ENCODE data around the gene STYXL1.
"Not testable (repeated sequence)": the region's sequence is repeated elsewhere in the genome, so short reads cannot be mapped to it uniquely, and the experiment has no call there.

STYXL1 gene

DNA sequence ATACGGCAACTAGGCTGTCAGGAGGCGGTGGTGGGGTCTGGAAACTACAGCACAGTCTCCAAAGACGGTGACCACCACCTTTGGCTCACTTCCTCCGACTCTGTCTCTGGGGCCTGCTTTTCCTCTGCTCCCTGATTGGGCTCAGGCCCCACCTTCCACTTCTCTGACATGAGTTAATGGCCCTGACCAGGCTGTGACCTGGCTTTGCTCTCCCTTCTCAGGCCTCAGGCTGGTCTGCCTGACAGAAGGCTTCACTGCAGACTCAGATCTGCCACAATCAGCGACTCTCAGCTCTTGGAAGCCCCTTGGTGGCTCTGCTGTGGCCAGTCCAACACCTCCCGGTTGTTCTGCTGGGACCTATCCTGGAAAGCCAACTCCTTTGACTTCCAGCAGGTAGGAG lies 7.7 kb downstream of the STYXL1 start:
- no peak for DNase-seq

GRCh38 chr7:76037310-76037709 lies 10.5 kb downstream of the STYXL1 start:
- peak in 1 of 58 donors; percentile 3 for DNase-seq

GRCh38 chr7:76031964-76032363 lies 15.8 kb downstream of the STYXL1 start:
- DNase-seq: no peak

DNA sequence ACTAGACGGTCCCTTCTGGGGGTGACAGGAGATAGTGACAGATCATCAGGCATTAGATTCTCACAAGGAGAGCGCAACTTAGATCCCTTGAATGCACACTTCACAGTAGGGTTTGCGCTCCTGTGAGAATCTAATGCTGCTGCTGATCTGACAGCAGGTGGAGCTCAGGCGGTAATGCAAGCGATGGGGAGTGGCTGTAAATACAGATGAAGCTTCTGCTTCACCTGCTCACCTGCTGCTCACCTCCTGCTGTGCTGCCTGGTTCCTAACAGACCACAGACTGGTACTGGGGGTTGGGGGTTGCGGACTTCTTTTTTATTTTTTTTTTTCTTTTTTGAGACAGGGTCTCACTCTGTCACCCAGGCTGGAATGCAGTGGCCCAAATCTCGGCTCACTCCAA lies 18.1 kb downstream of the STYXL1 start:
- DNase-seq: not testable (repeated sequence)

GRCh38 chr7:76023002-76023401 lies 24.8 kb downstream of the STYXL1 start:
- DNase-seq: peak in 15 of 58 donors; percentile 1 to 44 (median 8)

GRCh38 chr7:76022026-76022780 lies 25.6 kb downstream of the STYXL1 start:
- DNase-seq: no peak

DNA sequence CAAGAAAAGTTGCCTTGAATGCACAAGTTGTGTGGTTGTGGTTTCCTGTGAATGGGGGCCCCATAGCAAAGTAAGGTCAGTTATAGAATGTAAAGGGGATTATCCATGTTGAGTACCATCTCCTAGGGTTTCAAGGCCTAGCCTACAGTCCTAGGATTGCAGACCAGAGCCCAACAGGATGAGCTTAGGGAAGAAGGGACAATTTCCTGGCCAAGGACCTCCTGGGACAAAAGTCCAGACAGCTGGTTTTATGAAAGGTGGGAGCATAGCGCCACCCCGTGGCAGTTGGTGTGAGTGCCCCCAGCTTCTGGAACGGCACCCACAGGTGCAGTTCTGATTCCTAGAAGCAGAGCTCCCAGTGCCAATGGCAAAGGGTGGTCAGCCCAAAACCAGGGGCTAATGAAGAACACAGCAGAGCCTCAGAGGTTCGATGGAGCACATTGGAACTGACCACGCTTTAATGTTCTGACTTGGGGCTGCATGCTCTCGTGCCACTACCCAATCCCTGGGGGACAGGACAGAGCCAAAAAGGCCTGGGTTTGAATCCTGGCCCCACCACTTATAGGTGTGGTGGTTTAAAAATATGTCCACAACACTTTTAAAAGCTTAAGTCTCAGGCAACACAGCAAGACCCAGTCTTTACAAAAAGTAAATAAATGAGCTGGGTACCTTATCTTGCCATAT lies 27.6 kb downstream of the STYXL1 start:
- peak in 49 of 58 donors; percentile 2 to 80 (median 28) for DNase-seq

GRCh38 chr7:76018520-76018919 lies 29.3 kb downstream of the STYXL1 start:
- DNase-seq: not testable (repeated sequence)

DNA sequence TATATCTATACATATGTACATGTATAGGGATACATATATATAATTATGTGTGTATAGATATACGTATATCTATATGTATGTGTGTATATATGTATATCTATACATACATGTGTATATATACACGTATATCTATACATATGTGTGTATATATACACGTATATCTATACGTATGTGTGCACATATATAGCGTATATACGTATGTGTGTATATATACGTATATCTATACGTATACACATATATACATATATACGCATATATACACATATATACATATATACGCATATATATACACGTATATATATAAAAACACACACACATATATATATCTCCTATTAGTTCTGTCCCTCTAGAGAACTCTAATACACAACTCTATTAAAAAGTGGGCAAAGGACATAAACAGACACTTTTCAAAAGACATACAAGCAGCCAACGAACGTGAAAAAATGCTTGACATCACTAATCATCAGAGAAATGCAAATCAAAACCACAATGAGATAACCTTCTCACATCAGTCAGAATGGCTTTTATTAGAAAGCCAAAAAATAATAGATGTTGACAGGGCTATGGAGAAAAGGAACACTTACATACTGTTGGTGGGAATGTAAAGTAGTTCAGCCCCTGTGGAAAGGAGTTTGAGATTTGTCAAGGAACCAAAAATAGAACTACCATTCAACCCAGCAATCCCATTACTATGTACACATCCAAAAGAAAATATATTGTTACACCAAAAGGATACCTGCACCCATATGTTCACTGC lies 31.4 kb downstream of the STYXL1 start:
- no peak for DNase-seq

DNA sequence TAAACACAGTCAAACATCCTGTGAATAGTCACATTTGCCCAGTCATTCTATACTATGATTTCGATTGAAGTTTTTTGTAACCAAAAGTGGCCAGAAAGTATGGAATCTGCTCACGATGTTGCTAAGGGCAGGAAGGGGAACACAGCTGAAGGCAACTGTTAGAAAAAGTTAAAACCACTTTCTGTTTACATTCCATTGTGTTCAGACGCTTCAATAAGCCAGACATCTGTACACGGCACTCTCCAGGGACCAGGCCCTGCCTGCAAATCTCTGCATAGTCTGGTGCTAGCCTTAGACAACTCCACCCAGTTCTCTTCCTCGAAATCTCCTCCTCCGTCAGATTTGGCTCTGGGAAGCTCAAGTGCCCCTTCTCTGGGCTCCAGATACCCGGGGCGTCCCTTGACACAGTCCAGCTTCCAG lies 36.3 kb downstream of the STYXL1 start:
- no peak for DNase-seq

DNA sequence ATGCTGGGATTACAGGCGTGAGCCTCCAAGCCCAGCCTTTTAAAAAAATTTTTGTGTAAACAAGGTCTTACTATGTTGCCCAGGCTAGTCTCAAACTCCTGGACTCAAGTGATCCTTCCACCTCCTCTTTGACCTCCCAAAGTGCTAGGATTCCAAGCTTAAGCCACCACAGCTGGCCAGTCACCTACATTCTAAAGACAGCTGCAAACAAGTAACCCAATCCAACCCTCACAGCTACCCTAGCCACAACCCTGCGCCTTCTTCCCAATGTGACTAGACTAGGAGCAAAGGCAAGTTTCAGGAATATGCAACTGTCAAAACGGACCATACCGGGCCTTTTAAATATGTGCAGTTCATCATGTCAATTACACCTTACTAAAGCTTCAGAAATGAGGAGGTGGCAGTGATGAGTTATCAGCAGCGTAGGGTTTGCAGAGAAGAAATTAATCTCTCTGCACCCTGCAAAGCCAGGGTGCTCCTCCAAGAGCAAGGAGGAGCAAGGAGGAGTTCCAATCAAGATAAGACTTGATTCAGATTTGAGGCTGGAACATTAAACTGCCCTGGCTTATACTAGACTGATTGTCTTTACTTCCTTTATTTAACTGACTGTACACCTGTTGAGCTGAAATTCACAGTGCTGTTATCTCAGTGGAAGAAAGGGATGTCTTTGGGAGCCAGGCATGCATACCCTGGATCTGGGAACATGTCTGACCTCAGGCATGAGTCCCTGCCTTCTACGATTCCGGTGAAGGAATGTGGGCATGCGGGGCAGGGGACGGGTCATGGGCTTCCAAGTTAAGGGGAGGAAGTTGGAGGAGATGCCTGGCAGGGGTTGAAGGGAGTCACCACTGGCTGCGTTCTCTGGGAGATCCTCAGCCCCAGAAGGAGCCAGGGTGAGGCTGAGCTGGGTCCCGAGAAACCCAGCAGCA lies 37.9 kb downstream of the STYXL1 start:
- no peak for DNase-seq

DNA sequence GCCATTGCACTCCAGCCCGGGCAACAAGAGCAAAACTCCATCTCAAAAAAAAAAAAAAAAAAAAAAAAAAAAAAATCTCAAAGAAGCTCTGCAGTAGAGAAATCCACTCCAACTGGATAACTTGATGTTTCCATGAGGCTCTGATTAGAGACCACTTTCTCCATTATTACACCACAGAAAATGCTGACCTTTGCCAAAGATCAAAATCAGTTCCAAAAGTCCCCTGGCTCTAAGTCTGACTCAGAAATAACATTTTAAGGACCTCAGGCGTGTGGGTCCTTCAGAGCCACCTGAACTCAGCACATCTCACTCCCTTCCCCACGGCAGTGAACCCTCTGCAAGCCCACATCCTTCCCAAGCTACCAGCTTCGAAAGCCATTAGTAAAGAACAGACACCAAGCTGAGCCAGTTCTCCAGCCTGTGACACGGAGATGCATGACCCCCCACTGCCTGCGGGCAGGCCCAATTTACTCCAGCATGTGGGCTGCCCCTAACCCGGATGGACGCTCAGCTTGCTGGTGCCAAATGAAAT lies 39.6 kb downstream of the STYXL1 start:
- DNase-seq: no peak

DNA sequence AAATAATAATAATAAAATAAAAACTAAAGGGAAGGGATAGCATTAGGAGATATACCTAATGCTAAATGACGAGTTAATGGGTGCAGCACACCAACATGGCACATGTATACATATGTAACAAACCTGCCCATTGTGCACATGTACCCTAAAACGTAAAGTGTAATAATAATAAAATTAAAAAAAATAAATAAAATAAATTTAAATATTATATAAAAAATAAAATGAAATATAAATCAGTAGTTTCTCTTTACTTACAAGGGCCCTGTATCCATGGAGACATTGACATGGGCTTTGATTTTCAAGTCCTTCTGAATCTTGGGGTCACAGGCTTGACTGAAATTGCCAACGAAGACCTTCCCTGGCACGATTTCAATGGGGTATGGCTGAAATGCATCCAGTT lies 42.8 kb downstream of the STYXL1 start:
- DNase-seq: not testable (repeated sequence)

DNA sequence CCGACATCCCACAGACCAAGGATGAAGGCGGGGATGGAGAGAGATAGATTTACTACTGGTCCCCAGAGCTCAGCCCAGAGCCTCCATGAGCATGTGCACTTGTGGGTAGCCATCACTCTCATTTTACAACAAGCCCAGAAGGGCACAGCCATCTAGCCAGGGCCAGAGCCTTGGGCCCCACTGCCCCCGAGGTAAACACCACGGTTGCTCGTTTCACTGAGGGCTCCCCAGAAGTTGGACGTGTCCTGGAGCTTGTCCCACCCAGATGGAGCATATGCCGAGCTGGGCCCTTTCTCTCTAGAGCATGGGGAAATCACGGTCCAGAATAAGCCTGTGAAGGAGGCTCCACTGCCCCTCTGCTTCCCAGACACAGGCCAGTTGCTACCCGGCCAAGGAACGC lies 44.4 kb downstream of the STYXL1 start:
- no peak for DNase-seq

DNA sequence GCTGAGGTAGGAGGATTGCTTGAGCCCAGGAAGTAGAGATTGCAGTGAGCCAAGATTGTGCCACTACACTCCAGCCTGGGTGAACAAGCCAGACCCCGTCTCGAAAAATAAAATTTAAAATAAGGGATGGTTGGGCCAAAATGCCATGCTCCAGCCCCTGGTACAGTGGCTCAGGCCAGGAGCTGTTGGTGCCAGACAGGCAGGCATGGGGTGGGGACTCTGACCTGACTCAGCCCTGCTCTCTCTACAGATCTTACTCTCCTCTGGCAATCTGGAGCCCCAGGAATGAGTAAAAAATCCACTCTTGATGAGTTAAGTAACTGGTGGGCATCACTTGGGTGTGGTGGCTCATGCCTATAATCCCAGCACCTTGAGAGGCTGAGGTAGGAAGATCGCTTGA lies 45.0 kb downstream of the STYXL1 start:
- no peak for DNase-seq

- no peak for DNase-seq
Observed at GRCh38 chr7:76002139-76002538, 45.7 kb downstream of the STYXL1 start.

DNA sequence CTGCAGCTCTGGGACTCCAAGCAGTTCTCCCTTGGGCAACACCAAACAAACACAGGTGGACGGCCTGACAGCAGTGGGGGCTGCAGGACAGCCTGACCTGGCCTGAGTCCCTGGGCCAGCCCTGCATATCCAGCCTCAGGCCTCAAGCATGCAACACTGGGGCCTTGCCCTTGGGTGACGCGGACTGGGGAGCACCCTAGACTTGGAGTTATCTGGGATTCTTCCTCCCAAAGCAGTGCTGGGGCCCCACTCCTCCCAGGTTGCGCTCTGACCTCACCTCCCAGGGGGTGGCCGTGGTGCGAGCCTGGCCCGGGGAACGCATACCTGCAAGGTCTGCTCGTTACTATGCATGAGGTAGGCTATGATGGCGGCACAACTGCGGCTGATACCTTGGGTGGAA lies 47.2 kb downstream of the STYXL1 start:
- DNase-seq: no peak

DNA sequence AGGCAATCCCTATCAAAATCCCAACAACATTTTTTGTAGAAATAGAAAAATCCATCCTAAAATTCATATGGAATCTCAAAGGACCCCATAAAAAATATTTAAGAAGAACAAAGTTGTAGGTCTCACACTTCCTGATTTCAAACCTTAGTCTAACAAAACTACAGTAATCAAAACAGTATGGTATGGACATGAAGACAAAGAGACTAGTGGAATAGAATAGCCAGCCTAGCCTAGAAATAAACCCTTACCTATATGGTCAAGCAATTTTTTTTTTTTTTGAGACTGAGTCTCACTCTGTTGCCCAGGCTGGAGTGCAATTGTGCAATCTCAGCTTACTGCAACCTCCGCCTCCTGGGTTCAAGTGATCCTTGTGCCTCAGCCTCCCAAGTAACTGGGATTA lies 49.8 kb downstream of the STYXL1 start:
- DNase-seq: no peak

DNA sequence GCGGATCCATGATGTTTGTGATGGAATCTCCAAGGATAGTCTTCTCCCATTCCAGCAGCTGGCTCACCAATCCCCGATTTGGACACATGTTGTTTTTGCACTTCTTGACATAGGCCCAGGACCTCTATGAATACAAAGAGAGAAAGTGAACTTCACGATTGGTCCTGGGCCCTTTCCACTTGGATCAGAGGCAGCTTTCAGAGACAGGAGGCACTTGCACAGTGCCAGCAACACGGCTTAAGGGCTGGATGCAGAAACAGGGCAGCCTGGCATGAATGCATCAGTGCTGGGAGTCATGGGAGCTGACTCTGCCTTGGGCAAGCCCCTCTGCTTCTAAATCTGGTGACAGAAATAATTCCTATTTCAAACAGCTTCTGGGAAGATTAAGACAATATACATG lies 51.3 kb downstream of the STYXL1 start:
- DNase-seq: no peak

DNA sequence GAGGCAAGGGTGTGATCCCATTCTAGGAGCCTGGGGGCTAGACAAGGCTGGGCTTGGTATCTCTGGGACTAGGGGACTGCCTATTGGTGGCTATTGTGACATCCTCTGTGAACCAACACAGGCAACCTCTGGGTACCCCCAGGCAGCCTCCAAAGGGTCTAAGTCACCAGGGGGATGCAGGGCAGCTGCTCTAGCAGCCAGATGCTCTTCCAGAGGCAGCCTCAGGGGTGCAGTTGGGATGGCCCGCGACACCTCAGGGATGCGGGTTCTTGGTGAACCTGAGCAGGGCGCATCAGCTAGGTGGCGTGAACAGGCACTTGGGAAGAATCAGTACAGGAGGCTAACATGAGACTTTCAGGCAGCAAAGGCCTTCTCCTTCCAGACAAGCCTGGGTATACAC lies 51.8 kb downstream of the STYXL1 start:
- DNase-seq: no peak

DNA sequence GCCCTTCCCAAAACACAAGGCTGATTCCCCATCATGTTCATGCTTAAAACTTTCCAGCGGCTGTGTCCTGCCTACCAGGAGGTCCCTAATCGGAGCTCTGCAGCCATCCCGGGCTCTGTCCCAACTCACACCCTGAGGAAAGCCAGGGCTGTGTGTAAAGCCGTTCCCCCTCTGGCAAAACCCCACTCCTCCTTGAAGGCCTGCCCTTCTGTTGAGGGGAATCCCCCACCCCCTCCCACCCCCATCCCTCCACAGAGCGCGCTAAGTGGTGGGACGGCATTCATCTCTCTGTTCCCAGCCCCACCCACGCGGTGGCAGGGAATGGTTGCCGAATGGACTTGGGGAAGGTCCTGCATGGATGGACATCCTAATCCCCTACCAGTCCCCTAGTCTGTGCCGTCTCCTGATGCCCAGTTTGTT lies 52.7 kb downstream of the STYXL1 start:
- DNase-seq: peak in 1 of 58 donors; percentile 47
